Endothelial cell of umbilical vein (primary cell): ENCODE measurements around the gene FLT1.

Experiments
- CTCF ChIP-seq, 2 donors: IDR thresholded peaks; 1 replicate in 1 of 2; 2 replicates in 1 of 2; pipeline ENCODE4 v1.5.1; 2011; ENCODE audit warnings: low read length in 2 of 2, mild to moderate bottlenecking in 2 of 2, moderate library complexity in 2 of 2, control low read depth in 1 of 2, inconsistent platforms in 1 of 2, low read depth in 1 of 2; ENCODE audit not compliant: insufficient read depth in 1 of 2; ENCODE audit errors: extremely low read depth in 1 of 2
- EZH2 ChIP-seq: IDR thresholded peaks from 2 replicates; pipeline ENCODE4 v1.6.1; 2012; ENCODE audit warnings: borderline replicate concordance, low read depth, mild to moderate bottlenecking, moderate library complexity, low read length, inconsistent platforms; ENCODE audit not compliant: severe bottlenecking
- JUN ChIP-seq: IDR thresholded peaks from 2 replicates; pipeline ENCODE4 v1.6.1; 2011; ENCODE audit warnings: borderline replicate concordance, low read depth; ENCODE audit not compliant: insufficient read length, insufficient read depth
- POLR2A ChIP-seq: IDR thresholded peaks from 2 replicates; pipeline ENCODE4 v1.6.1; 2012; ENCODE audit warnings: low read depth, mild to moderate bottlenecking, control low read depth, low read length
- POLR2AphosphoS5 ChIP-seq: IDR thresholded peaks from 2 replicates; pipeline ENCODE4 v1.6.1; 2012; ENCODE audit warnings: low read depth, mild to moderate bottlenecking, control low read depth, low read length, moderate library complexity; ENCODE audit not compliant: insufficient read depth

GRCh38 chr13:28478127-28478526 lies 16.8 kb downstream of the FLT1 start:
- TF ChIP-seq EZH2 (no peak), CTCF (IDR thresholded peaks at IDR 0.05; ENCODE audit: extremely low read depth in 1 of 2, insufficient read depth in 1 of 2, low read depth in 1 of 2, low read length in 2 of 2) (no peak), POLR2A (no peak), POLR2AphosphoS5 (no peak), JUN (no peak)
